CD4-positive, alpha-beta T cell treated with Interleukin-2 at 100 ng/mL for 4 hours (primary cell): Measurements from ENCODE around the gene DIS3.
"Not testable (repeated sequence)": the region's sequence is repeated elsewhere in the genome, so short reads cannot be mapped to it uniquely, and the experiment has no call there.

ENCODE experiments used
- DNase-seq: peaks from one replicate; pipeline ENCODE4 v3.0.0-alpha.2; 2020; ENCODE audit warnings: low spot score

Gene DIS3

DNA sequence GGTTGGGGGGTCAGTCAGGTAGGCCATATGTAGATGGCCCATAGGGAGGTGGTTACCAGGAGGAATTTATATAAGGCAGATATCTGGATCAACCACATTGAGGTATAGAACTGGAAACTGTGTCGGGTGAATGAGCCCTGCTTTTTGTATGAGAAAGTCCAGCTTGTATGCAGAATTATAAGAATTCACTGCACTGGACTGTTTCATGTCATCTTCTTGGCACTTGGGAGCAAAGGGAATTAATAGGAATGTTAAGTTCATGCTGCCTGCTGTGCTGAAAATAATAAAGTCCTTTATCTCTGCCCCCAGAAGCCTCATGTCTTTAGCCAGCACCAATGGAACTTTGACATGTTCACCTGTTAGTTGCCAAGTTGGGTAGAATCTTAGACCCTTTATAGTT lies 41.7 kb downstream of the DIS3 start:
- DNase-seq: no peak

DNA sequence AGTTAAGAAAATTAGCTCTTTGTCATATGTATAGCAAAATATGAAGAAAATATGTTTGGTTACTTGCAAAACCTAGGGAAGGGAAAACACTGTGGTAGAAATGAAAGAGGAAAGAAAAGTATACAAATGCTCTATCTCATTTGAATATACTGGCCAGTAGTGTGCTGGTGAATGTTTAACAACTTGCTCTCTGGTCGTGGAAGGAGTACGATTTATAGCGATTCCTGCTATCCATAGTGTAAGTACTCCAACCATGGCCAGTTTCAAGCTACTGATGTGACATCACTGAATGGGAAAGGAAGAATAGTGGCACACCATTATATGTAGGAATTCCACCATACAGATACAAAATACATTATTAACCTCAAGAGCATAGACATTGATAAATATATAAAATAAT lies 44.7 kb downstream of the DIS3 start:
- DNase-seq: no peak

DNA sequence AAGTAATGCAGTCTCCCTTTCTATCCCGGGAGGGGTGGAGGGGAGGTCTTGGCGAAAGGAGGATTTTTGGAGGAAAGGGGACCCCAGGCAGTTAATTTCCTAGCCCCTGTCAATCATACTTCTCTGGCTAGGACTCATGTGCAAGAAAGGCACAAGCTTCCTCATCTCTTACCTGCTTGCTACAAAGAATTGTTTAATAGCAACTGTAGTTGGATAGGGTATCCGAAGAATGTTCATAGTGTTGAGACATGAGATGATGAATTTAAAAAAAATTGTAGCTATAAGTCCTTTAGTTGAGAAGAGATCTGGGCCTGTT lies 53.5 kb downstream of the DIS3 start:
- DNase-seq: no peak

DNA sequence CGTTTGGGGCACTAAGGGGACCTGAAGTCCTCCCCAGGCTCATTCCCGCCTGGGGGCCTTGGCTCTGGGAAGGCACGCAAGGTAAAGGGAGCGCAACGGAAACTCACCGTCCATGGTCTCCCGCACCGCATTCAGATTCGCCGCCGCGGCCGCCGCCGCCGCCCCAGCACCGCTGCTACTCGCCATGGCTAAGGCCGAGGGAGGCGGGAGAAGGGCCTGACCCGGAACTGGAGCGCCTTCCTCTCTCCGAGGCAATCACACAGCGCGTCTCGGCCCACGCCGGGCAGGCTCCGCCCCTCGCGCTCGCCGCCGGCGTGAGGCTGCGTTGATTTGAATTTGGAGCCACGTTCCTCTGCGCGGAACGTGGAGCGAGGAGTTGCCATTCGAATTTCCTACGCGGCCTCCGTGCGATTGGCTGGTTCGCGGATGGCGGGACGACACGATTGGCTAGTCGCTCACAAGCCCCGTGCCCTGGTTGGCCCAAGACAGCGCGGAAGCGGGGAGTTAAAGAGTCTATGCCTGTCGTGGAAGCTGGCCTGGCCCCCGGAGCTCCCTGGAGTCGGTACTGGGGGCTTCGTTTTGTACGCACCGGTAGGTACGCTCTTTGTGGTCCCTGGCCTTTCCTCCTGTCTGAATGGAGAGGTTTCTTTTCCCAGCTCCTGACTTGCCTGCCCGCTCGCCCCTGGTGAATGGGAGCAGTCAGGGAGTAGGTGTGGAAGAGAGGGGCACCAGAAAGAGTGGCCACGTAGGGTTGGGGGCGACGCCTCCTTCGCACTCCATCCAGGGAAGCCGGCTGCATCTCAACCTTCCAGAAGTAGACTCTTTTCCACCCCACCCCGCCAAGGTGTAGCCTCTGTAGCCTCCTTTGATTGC lies 54.0 kb downstream of the DIS3 start, which contains the start of the genes BORA and MZT1:
Gene BORA, plus strand, starts transcription at position 507 of the 873 bp plus-strand sequence. CDS start 1,018 bp downstream, outside the sequence.
Gene MZT1, minus strand, starts transcription at position 213 of the 873 bp plus-strand sequence. Its CDS starts 27 bp downstream, at position 186.
- DNase-seq: peak; percentile 97

DNA sequence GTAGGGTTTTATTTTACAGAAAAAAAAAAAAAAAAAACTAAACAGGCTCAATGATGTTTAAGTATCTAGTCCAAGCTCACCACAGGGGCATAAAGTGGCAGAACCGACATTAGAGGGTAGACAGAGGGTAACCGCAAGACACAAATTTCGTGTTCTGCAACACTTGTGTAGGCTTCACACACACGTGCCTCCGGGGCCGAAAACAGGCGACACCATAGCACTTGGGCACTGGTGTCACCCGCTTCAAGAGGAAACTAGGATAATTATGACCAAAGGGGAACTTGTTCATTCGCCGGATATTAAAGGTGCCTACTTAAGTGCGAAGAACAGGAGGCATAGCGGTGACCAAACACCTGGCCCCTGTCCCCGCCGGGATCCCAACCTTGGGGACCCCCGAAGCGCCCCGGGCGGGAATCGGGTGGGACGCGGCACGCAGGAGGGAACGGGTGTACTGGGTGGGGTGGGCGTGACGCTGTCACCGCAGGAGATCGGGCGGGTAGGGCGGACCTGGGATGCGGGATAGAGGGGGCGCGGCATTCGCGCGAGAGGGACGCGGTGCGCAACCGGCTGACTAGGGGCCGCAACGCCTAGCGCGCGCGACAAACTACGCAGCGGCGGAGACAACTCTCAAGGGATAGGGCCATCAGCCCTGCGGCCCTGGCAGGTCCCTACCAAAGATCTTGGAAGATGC lies 54.8 kb downstream of the DIS3 start:
- peak; percentile 17 for DNase-seq

DNA sequence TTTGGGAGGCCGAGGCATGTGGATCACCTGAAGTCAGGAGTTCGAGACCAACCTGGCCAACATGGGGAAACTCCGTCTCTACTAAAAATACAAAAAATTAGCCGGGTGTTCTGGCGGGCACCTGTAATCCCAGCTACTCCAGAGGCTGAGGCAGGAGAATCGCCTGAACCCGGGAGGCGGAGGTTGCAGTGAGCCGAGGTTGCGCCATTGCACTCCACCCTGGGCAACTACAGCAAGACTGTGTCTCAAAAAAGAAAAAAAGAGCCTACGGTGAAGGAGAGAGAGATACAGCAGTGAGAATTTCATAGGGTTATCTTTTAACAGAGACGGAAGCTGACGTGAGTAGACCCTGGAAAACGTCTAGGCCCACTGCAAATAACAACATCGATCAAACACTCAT lies 55.5 kb downstream of the DIS3 start:
- DNase-seq: not testable (repeated sequence)

DNA sequence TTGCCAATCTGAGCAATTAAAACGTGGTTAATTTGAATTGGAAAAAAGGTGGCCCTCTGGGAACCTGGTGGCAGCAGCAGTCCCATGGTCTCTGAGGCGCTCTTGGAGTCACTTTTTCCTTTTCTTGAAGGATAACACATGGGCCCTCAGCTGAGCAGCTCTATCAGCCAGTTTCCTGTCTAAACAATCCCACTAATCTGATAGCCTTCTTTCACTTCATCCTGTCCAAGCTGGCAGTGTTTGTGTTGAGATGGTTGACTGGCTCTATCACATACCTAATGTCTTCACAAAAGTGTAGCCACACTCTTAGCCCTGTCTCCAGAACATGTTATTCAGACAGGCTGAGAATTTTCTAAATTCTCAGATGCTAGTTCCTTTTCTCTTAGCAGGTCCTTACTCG lies 64.9 kb downstream of the DIS3 start:
- DNase-seq: no peak
